SH-SY5Y (cell line): ENCODE data around the gene FRK.

Source experiments
- GATA2 ChIP-seq: IDR thresholded peaks from 2 replicates; pipeline ENCODE4 v1.6.1; 2011; ENCODE audit warnings: mild to moderate bottlenecking, low read depth, low read length
- GATA3 ChIP-seq: IDR thresholded peaks from 2 replicates; pipeline ENCODE4 v1.6.1; 2011; ENCODE audit warnings: low read depth, mild to moderate bottlenecking, low read length, moderate library complexity

DNA sequence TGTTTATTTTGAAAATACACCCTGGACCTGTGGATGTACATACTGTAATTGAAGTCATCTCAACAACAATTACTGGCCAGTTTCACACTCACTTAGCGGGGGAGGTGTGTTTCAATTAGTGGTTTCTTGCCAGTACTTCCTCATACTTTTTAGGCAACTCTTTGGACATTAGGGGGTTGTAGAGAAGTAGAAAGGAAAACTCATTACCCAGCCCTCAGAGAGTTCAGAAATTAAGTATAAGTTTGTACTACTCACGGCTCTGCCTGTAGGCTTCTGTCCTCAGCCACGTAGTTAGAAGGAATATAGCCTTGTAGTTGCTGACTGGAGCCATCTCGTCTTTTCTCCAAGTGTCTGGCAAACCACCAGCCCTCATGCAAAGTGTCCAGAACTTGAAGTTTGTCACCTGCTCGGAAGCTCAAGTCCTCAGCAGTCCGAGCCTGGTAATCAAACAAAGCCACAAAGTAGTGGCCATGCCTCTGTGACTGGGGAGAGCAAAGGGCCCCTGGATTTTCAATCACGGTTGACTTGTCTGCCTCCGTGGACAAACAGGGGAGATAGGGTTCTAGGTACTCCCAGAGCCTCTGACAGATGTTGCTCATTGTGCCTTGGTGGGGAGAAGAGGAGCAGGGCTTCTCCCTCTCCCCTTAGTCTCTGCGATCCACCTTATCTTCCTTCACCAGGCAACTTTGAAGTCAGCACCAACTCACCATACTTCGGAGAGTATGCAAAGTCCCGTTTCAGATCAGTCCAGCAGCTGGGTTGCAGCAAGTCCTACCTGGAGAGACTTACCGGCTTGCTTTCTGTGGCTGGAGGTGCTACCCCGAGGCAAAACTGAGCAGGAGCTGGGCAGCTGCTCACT lies 749 bp downstream of the FRK start:
- TF ChIP-seq GATA3, result no peak
- TF ChIP-seq GATA2, result no peak
